GM18505 (cell line): ENCODE measurements around the gene WNT3.
"Not testable (repeated sequence)": the region's sequence is repeated elsewhere in the genome, so short reads cannot be mapped to it uniquely, and the experiment has no call there.

Experiments used
- ATAC-seq: cut with Tn5 transposase; IDR thresholded peaks from one replicate; pipeline ENCODE4 v1.9.1; 2021; ENCODE audit not compliant: unreplicated experiment
- POLR2A ChIP-seq: IDR thresholded peaks from 4 replicates; pipeline ENCODE4 v1.6.1; 2011; ENCODE audit warnings: borderline replicate concordance; ENCODE audit not compliant: insufficient read depth, insufficient read length; ENCODE audit errors: extremely low read depth

The WNT3 gene

GRCh38 chr17:46777943-46778915 lies 40.3 kb downstream of the WNT3 start:
- TF ChIP-seq POLR2A: no peak
- ATAC-seq: no peak

GRCh38 chr17:46776298-46777005 lies 42.0 kb downstream of the WNT3 start:
- no peak for ATAC-seq
- no peak for TF ChIP-seq POLR2A

GRCh38 chr17:46774108-46774737 lies 44.3 kb downstream of the WNT3 start:
- ATAC-seq: no peak
- TF ChIP-seq POLR2A: no peak

GRCh38 chr17:46773676-46774075 lies 44.8 kb downstream of the WNT3 start:
- TF ChIP-seq POLR2A: no peak
- no peak for ATAC-seq

- ATAC-seq: no peak
- no peak for TF ChIP-seq POLR2A
Measured at GRCh38 chr17:46773221-46773605, 45.3 kb downstream of the WNT3 start.

- ATAC-seq: no peak
- TF ChIP-seq POLR2A: no peak
Measured at GRCh38 chr17:46772475-46773220, 45.8 kb downstream of the WNT3 start.

- no peak for ATAC-seq
- TF ChIP-seq POLR2A: no peak
Measured at GRCh38 chr17:46771561-46772474, 46.7 kb downstream of the WNT3 start.

GRCh38 chr17:46770818-46771560 lies 47.5 kb downstream of the WNT3 start:
- TF ChIP-seq POLR2A: no peak
- no peak for ATAC-seq

GRCh38 chr17:46770439-46770817 lies 48.1 kb downstream of the WNT3 start:
- no peak for ATAC-seq
- TF ChIP-seq POLR2A: no peak

GRCh38 chr17:46769531-46770438 lies 48.7 kb downstream of the WNT3 start:
- no peak for ATAC-seq
- TF ChIP-seq POLR2A: no peak

GRCh38 chr17:46768896-46769295 lies 49.6 kb downstream of the WNT3 start:
- not testable (repeated sequence) for ATAC-seq
